Fibroblast of lung (primary cell): ENCODE results near the gene C1QL1.
A peak's percentile ranks its signal among the peaks of the same experiment; 100 is the strongest.

Experiments
- CTCF ChIP-seq, 2 donors: IDR thresholded peaks in 1 of 2; conservative IDR thresholded peaks in 1 of 2; 1 replicate in 1 of 2; 2 replicates in 1 of 2; pipeline ENCODE4 v1.5.1; 2011 to 2012; ENCODE audit warnings: low read length in 2 of 2, control low read depth in 1 of 2, inconsistent platforms in 1 of 2, low read depth in 1 of 2, mild to moderate bottlenecking in 1 of 2
- EZH2 ChIP-seq: IDR thresholded peaks from 2 replicates; pipeline ENCODE4 v1.5.1; 2012; ENCODE audit warnings: low read length, control low read depth, mild to moderate bottlenecking; ENCODE audit errors: missing control alignments

- TF ChIP-seq CTCF (conservative IDR thresholded peaks at IDR 0.05 in 1 of 2, IDR thresholded peaks at IDR 0.05 in 1 of 2; ENCODE audit: low read depth in 1 of 2, low read length in 2 of 2) (peak in 1 of 2 donors; percentile 30), EZH2 (no peak)
These were observed 48.7 kb upstream of the C1QL1 start for GRCh38 chr17:45016823-45017222.
